GM18520 (cell line): ENCODE results near the gene FAM20C.
"Not testable (repeated sequence)": the region's sequence is repeated elsewhere in the genome, so short reads cannot be mapped to it uniquely, and the experiment has no call there.

Experiments
- ATAC-seq: cut with Tn5 transposase; IDR thresholded peaks from one replicate; pipeline ENCODE4 v1.9.1; 2021; ENCODE audit not compliant: unreplicated experiment

Gene FAM20C

GRCh38 chr7:289209-289755 lies 96.9 kb downstream of the FAM20C start:
- ATAC-seq, result no peak

- no peak for ATAC-seq
Observed at GRCh38 chr7:289756-290553, 97.6 kb downstream of the FAM20C start, which contains the start of gene FOXL3. Gene FOXL3 (plus strand): TSS chr7:290170. CDS start chr7:290170, 0 bp downstream.

GRCh38 chr7:290554-291372 lies 98.4 kb downstream of the FAM20C start:
- ATAC-seq, result no peak

- ATAC-seq, result no peak
Observed at GRCh38 chr7:291373-292092, 99.2 kb downstream of the FAM20C start.

- no peak for ATAC-seq
Observed at GRCh38 chr7:292226-292625, 99.9 kb downstream of the FAM20C start.

GRCh38 chr7:292826-293225 lies 100.5 kb downstream of the FAM20C start:
- no peak for ATAC-seq

- no peak for ATAC-seq
Observed at GRCh38 chr7:293681-294439, 101.5 kb downstream of the FAM20C start.

- ATAC-seq, result no peak
Observed at GRCh38 chr7:294440-295154, 102.2 kb downstream of the FAM20C start.

GRCh38 chr7:295155-296154 lies 103.1 kb downstream of the FAM20C start:
- ATAC-seq, result no peak

GRCh38 chr7:296373-296945 lies 104.1 kb downstream of the FAM20C start:
- ATAC-seq, result no peak

- ATAC-seq, result not testable (repeated sequence)
Observed at GRCh38 chr7:297141-297540, 104.8 kb downstream of the FAM20C start.

GRCh38 chr7:297611-298374 lies 105.4 kb downstream of the FAM20C start:
- no peak for ATAC-seq

GRCh38 chr7:298375-298702 lies 106.0 kb downstream of the FAM20C start:
- no peak for ATAC-seq

- no peak for ATAC-seq
Observed at GRCh38 chr7:298743-299142, 106.4 kb downstream of the FAM20C start.

- no peak for ATAC-seq
Observed at GRCh38 chr7:299169-299568, 106.8 kb downstream of the FAM20C start.

GRCh38 chr7:299628-300027 lies 107.3 kb downstream of the FAM20C start:
- no peak for ATAC-seq

GRCh38 chr7:300048-300447 lies 107.7 kb downstream of the FAM20C start:
- ATAC-seq, result no peak
